CD14-positive monocyte (primary cell): Measurements from ENCODE around the gene RPL7L1. TPM values are rescaled to one million over a fixed set of nuclear protein-coding genes. Genes with fewer than 3 reads are reported as not detected.

ENCODE experiments used
- DNase-seq, 3 donors: peaks; one replicate each; pipeline ENCODE4 v3.0.0-alpha.2; 2011 to 2022
- H2AFZ ChIP-seq: 2 replicates; pipeline ENCODE4 v1.6.0; 2012; ENCODE audit warnings: mild to moderate bottlenecking, low read depth, low read length, inconsistent platforms; ENCODE audit not compliant: insufficient read depth, poor library complexity, severe bottlenecking
- H3K27ac ChIP-seq, 2 donors: 1 replicate in 1 of 2; 2 replicates in 1 of 2; pipeline ENCODE4 v1.5.1; 2012 to 2013; ENCODE audit warnings: low read length in 2 of 2, control low read depth in 1 of 2, inconsistent platforms in 1 of 2, low read depth in 1 of 2, mild to moderate bottlenecking in 1 of 2
- H3K27me3 ChIP-seq, 2 donors: one replicate each; pipeline versions ENCODE4 v1.6.0 to v1.6.1; 2011 to 2013; ENCODE audit warnings: low read length in 2 of 2; ENCODE audit not compliant: control insufficient read depth in 2 of 2, insufficient read depth in 2 of 2
- H3K36me3 ChIP-seq, 2 donors: replicated peaks in 1 of 2; 1 replicate in 1 of 2; 2 replicates in 1 of 2; pipeline versions ENCODE4 v1.5.1 to v1.6.1; 2012 to 2013; ENCODE audit warnings: low read length in 2 of 2, control low read depth in 1 of 2, inconsistent platforms in 1 of 2, mild to moderate bottlenecking in 1 of 2; ENCODE audit not compliant: insufficient read depth in 2 of 2, control insufficient read depth in 1 of 2
- H3K4me1 ChIP-seq, 2 donors: 1 replicate in 1 of 2; 2 replicates in 1 of 2; pipeline versions ENCODE4 v1.5.1 to v1.6.1; 2012 to 2013; ENCODE audit warnings: low read length in 2 of 2, control low read depth in 1 of 2, inconsistent platforms in 1 of 2, mild to moderate bottlenecking in 1 of 2, moderate library complexity in 1 of 2; ENCODE audit not compliant: insufficient read depth in 2 of 2, control insufficient read depth in 1 of 2
- H3K4me2 ChIP-seq: replicated peaks from 2 replicates; pipeline ENCODE3; 2012; ENCODE audit warnings: low read length, moderate library complexity, mild to moderate bottlenecking; ENCODE audit not compliant: poor library complexity, severe bottlenecking; ENCODE audit errors: extremely low read depth
- H3K4me3 ChIP-seq, 3 experiments: fragments of 200-600 bp in 1 of 3; sonication (generic) in 1 of 3; replicated peaks in 1 of 3; 1 replicate in 2 of 3; 2 replicates in 1 of 3; pipeline ENCODE4 v1.5.1; 2011 to 2013; ENCODE audit warnings: low read length in 3 of 3, mild to moderate bottlenecking in 3 of 3, control low read depth in 2 of 3, low read depth in 2 of 3, inconsistent platforms in 1 of 3, moderate library complexity in 1 of 3
- H3K79me2 ChIP-seq: 2 replicates; pipeline ENCODE4 v1.6.0; 2012; ENCODE audit warnings: mild to moderate bottlenecking, control low read depth, inconsistent platforms, low read length, moderate library complexity; ENCODE audit not compliant: insufficient read depth
- H3K9ac ChIP-seq: 2 replicates; pipeline ENCODE4 v1.6.0; 2017; ENCODE audit warnings: low read length, mild to moderate bottlenecking; ENCODE audit not compliant: insufficient read depth, poor library complexity, severe bottlenecking
- H3K9me3 ChIP-seq, 2 donors: replicated peaks in 1 of 2; 1 replicate in 1 of 2; 2 replicates in 1 of 2; pipeline versions ENCODE4 v1.5.1 to v1.6.1; 2012 to 2013; ENCODE audit warnings: low read length in 2 of 2, control low read depth in 1 of 2; ENCODE audit not compliant: control insufficient read depth in 1 of 2, insufficient read depth in 1 of 2
- H4K20me1 ChIP-seq: 2 replicates; pipeline ENCODE4 v1.6.0; 2012; ENCODE audit warnings: mild to moderate bottlenecking, low read length, control low read depth, moderate library complexity; ENCODE audit not compliant: insufficient read depth
- H3K27ac Mint-ChIP-seq, 7 donors: one replicate each; pipeline ENCODE4 v1.8.0; 2020; ENCODE audit warnings: mild to moderate bottlenecking in 7 of 7, mixed read lengths in 7 of 7, moderate library complexity in 6 of 7, inconsistent platforms in 2 of 7
- H3K27me3 Mint-ChIP-seq, 3 donors: one replicate each; pipeline ENCODE4 v1.8.0; 2021 to 2022; ENCODE audit warnings: low read depth in 3 of 3, mild to moderate bottlenecking in 3 of 3, mixed read lengths in 3 of 3, moderate library complexity in 3 of 3, inconsistent platforms in 1 of 3
- H3K36me3 Mint-ChIP-seq, 2 donors: one replicate each; pipeline ENCODE4 v1.8.0; 2020; ENCODE audit warnings: mixed read lengths in 2 of 2, inconsistent platforms in 1 of 2, mild to moderate bottlenecking in 1 of 2
- H3K4me1 Mint-ChIP-seq: one replicate; pipeline ENCODE4 v1.8.0; 2020; ENCODE audit warnings: mild to moderate bottlenecking, mixed read lengths
- H3K4me3 Mint-ChIP-seq, 2 donors: one replicate each; pipeline ENCODE4 v1.8.0; 2020; ENCODE audit warnings: mild to moderate bottlenecking in 2 of 2, mixed read lengths in 2 of 2, moderate library complexity in 1 of 2
- H3K9me3 Mint-ChIP-seq, 7 donors: one replicate each; pipeline ENCODE4 v1.8.0; 2020 to 2022; ENCODE audit warnings: mixed read lengths in 7 of 7, mild to moderate bottlenecking in 6 of 7, moderate library complexity in 6 of 7, inconsistent platforms in 2 of 7
- WGBS: methylation state at CpG from one replicate; pipeline ENCODE4 v1.1.5; 2013; ENCODE audit warnings: missing lambda C conversion rate; ENCODE audit not compliant: insufficient coverage; 5-methylcytosine and 5-hydroxymethylcytosine counted together
- intact Hi-C, 2 donors: fragments of 100-400 bp; cut with micrococcal nuclease; formaldehyde crosslinking; loops; one replicate each; pipeline versions ENCODE4 v1.15.0 to v1.15.1; 2023
- polyA plus RNA-seq, 3 donors: library from polyadenylated mRNA; depleted of rRNA in 1 of 3; unstranded in 2 of 3; stranded (reverse) in 1 of 3; fragments of 300-500 nt in 2 of 3; fragments of >200 nt in 1 of 3; fragmentation: Illumina TruSeq in 2 of 3; gene quantifications; 1 replicate in 2 of 3; 2 replicates in 1 of 3; pipeline ENCODE4 v1.2.3, GENCODE V29; 2012 to 2021
- TF ChIP-seq, protein P1 (sequence below): fragments of 200-600 bp; IDR thresholded peaks from one replicate; pipeline ENCODE4 v1.8.0; 2022; ENCODE audit warnings: antibody characterized with exemption, mild to moderate bottlenecking

Gene RPL7L1
- polyA plus RNA-seq, 3 donors: 7.6 to 35.5 (median 29.7) TPM

DNA sequence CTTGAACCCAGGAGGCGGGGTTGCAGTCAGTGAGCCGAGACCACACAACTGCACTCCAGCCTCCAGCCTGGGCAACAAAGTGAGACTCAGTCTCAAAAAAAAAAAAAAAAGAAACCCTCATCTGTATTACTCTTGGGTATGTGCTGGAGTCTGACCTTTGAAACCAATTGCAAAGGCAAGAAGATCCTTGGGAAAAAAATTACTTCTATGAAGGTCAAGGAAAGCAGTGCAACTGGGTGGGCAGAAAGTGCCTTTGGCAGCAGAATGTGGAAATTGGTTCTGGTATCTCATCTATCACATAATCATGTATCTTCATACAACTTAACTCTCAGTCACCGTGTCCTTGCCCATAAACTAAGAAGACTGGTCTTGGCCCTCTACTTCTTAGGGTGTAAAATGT lies 7.7 kb upstream of the RPL7L1 start:
- peaks cover 0 to 3% (median 2%) of the 10 kb centered on the region in 3 donors for H3K27me3 Mint-ChIP-seq
- no peak overlapping the region for H3K4me2 ChIP-seq
- H2AFZ ChIP-seq: no peak overlapping the region
- no peak overlapping the region for H3K27ac ChIP-seq
- H3K9ac ChIP-seq: no peak overlapping the region
- H3K27me3 ChIP-seq: no peaks in the 10 kb centered on the region
- H3K9me3 Mint-ChIP-seq: no peaks in the 10 kb centered on the region
- DNase-seq: no peak
- no peak overlapping the region for H3K4me3 ChIP-seq
- no CpG with 5 or more reads among the region's 3 CpGs for WGBS
- H3K4me3 Mint-ChIP-seq: no peak overlapping the region
- H4K20me1 ChIP-seq: no peaks in the 10 kb centered on the region
- intact Hi-C loops: no loop called here
- H3K4me1 ChIP-seq: no peaks in the 10 kb centered on the region
- H3K36me3 Mint-ChIP-seq: peaks cover 17 to 27% of the 10 kb centered on the region in 2 donors
- TF ChIP-seq, protein P1, sequence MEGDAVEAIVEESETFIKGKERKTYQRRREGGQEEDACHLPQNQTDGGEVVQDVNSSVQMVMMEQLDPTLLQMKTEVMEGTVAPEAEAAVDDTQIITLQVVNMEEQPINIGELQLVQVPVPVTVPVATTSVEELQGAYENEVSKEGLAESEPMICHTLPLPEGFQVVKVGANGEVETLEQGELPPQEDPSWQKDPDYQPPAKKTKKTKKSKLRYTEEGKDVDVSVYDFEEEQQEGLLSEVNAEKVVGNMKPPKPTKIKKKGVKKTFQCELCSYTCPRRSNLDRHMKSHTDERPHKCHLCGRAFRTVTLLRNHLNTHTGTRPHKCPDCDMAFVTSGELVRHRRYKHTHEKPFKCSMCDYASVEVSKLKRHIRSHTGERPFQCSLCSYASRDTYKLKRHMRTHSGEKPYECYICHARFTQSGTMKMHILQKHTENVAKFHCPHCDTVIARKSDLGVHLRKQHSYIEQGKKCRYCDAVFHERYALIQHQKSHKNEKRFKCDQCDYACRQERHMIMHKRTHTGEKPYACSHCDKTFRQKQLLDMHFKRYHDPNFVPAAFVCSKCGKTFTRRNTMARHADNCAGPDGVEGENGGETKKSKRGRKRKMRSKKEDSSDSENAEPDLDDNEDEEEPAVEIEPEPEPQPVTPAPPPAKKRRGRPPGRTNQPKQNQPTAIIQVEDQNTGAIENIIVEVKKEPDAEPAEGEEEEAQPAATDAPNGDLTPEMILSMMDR: no peak
- no peaks in the 10 kb centered on the region for H3K9me3 ChIP-seq
- H3K79me2 ChIP-seq: no peaks in the 10 kb centered on the region
- H3K27ac Mint-ChIP-seq: no peak overlapping the region
- no peaks in the 10 kb centered on the region for H3K4me1 Mint-ChIP-seq
- H3K36me3 ChIP-seq: peaks cover 24 to 31% of the 10 kb centered on the region in 2 donors

DNA sequence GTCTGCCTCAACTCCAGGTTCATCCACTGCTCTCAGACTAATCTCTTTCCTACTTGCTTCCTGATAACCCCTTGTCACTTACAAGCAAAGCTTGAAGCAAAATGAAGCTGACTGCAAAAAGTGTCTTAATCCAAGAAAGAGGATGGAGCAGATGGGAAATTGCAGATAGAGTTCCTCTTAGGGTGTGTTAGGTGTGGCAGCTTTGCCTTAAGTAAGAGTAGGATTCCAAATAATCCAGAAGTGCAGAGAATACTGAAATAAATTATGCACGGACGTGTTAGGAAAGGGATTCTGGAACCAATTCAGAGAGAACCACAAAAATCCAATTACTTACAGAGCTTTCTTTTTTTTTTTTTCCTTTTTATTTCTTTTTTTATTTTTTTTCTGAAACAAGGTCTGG lies 6.1 kb upstream of the RPL7L1 start:
- Mint-ChIP-seq H3K36me3 (peaks cover 3 to 14% of the 10 kb centered on the region in 2 donors), H3K27ac (no peak overlapping the region), H3K4me3 (no peak overlapping the region), H3K4me1 (peaks cover 2% of the 10 kb centered on the region), H3K27me3 (peaks cover 0 to 3% (median 2%) of the 10 kb centered on the region in 3 donors), H3K9me3 (no peaks in the 10 kb centered on the region)
- H3K4me1 ChIP-seq: no peaks in the 10 kb centered on the region
- H3K79me2 ChIP-seq: no peaks in the 10 kb centered on the region
- no peak overlapping the region for H3K4me3 ChIP-seq
- no peaks in the 10 kb centered on the region for H3K27me3 ChIP-seq
- no peak overlapping the region for H3K4me2 ChIP-seq
- TF ChIP-seq, protein P1: no peak
- no peak overlapping the region for H3K9ac ChIP-seq
- DNase-seq: no peak
- intact Hi-C loops: no loop called here
- 92% methylated on average over 2 of the region's 2 CpGs for WGBS
- H4K20me1 ChIP-seq: no peaks in the 10 kb centered on the region
- no peak overlapping the region for H3K27ac ChIP-seq
- H3K36me3 ChIP-seq: peaks cover 8 to 15% of the 10 kb centered on the region in 2 donors
- H2AFZ ChIP-seq: no peak overlapping the region
- no peaks in the 10 kb centered on the region for H3K9me3 ChIP-seq
